Measurements from ENCODE around the gene MBD6. TPM values are rescaled to one million over a fixed set of nuclear protein-coding genes. Genes with fewer than 3 reads are reported as not detected.

Gene MBD6
- total RNA-seq, 1 experiment from 2014 or later, result 66.8 TPM

DNA sequence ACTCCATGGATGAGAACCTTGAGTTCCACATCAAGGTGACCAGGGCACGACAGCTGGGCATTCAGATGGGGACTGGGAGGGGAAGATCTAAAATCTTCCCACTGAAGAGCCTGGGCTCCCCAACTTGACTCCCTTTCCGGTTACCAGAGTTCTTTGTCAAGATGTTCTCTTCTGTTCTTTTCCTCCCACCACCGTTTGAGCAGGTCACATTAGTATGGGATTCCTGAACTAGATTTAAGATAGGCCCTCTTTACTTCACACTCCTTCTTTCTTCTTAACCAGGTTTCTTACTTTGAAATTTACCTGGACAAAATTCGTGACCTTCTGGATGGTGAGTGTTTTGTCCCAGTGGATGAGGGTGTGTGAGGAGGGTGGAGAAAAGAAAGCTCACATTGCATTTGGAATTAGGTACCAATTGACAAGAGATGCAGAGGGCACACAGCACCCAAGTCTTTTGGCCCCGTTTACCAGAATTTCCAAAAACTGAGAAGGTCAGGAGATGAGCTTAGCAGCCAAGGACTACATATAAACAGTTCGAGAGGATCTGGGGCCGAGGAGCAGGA is 41.6 kb downstream of the MBD6 start:
- H4K91ac ChIP-seq (ENCODE audit: insufficient read length, low read depth, low read length), result no peak overlapping the region
- no peak overlapping the region for H3K4me3 Mint-ChIP-seq
- no peak overlapping the region for H2BK20ac ChIP-seq (ENCODE audit: low read depth, low read length, poor library complexity, severe bottlenecking)

More for the DNA sequence above, 41.6 kb downstream of the MBD6 start:
- no peaks in the 10 kb centered on the region for H4K20me1 ChIP-seq (ENCODE audit: control insufficient read depth, insufficient read depth, insufficient read length)
- H3K27ac Mint-ChIP-seq, result no peak overlapping the region
- H3K27ac ChIP-seq (ENCODE audit: insufficient read length, low read depth, low read length), result no peak overlapping the region
- no peaks in the 10 kb centered on the region for H3K9me3 ChIP-seq (ENCODE audit: control insufficient read depth, low read depth, low read length)
- peaks cover 3% of the 10 kb centered on the region for H3K23me2 ChIP-seq (ENCODE audit: insufficient read length, low read depth, low read length, poor library complexity, severe bottlenecking)
- H3T11ph ChIP-seq (ENCODE audit: low read length), result no peak overlapping the region
- H3K4me1 Mint-ChIP-seq, result no peaks in the 10 kb centered on the region
- no peak overlapping the region for H3K56ac ChIP-seq (ENCODE audit: insufficient read length, low read depth, low read length)
- no peak overlapping the region for H3K9ac ChIP-seq (ENCODE audit: extremely low read depth, insufficient read length, low read length)
- H2BK12ac ChIP-seq (ENCODE audit: insufficient read length, low read depth, low read length), result no peak overlapping the region
- no peaks in the 10 kb centered on the region for H3K27me3 Mint-ChIP-seq (ENCODE audit: low read depth)
- H3K4me1 ChIP-seq (ENCODE audit: insufficient read depth, low read length), result no peaks in the 10 kb centered on the region
- H3K4me2 ChIP-seq (ENCODE audit: insufficient read depth, insufficient read length, low read length), result no peak overlapping the region
- H4K8ac ChIP-seq (replicated peaks; ENCODE audit: insufficient read length, low read depth, low read length), result no peak overlapping the region
- no peak overlapping the region for H3K4ac ChIP-seq (ENCODE audit: low read depth, low read length)
- H4K5ac ChIP-seq (ENCODE audit: insufficient read length, low read depth, low read length), result no peak overlapping the region
- no peak overlapping the region for H2AFZ ChIP-seq (ENCODE audit: low read length)
- H2AK5ac ChIP-seq (ENCODE audit: insufficient read length, low read length), result no peak overlapping the region
- H3K9me3 Mint-ChIP-seq, result no peaks in the 10 kb centered on the region
- H3K79me1 ChIP-seq (ENCODE audit: insufficient read depth, low read depth, low read length, poor library complexity, severe bottlenecking), result no peaks in the 10 kb centered on the region
- no peak overlapping the region for H2BK15ac ChIP-seq (ENCODE audit: low read depth, low read length)
- H3K18ac ChIP-seq (ENCODE audit: insufficient read length, low read depth, low read length), result no peak overlapping the region
- peaks cover 19 to 37% (median 36%) of the 10 kb centered on the region in 3 experiments; a peak in 6 of 7 replicates for H3K36me3 Mint-ChIP-seq (ENCODE audit: insufficient read depth in 1 of 3, low read depth in 3 of 3)
- no peak overlapping the region for H3K23ac ChIP-seq (ENCODE audit: insufficient read length, low read depth, low read length)
- DNase-seq, result no peak
- no peak overlapping the region for H2BK5ac ChIP-seq (ENCODE audit: insufficient read length, low read length)
- H3K14ac ChIP-seq (ENCODE audit: insufficient read depth, low read length), result no peak overlapping the region
- no CpG with 5 or more reads among the region's 7 CpGs for WGBS (ENCODE audit: extremely low coverage, insufficient read length, low lambda C conversion rate)
- H3K27me3 ChIP-seq (ENCODE audit: insufficient read depth, low read length), result no peaks in the 10 kb centered on the region
- H3K79me2 ChIP-seq (ENCODE audit: insufficient read depth, low read length), result no peaks in the 10 kb centered on the region
- TF ChIP-seq, protein P1, sequence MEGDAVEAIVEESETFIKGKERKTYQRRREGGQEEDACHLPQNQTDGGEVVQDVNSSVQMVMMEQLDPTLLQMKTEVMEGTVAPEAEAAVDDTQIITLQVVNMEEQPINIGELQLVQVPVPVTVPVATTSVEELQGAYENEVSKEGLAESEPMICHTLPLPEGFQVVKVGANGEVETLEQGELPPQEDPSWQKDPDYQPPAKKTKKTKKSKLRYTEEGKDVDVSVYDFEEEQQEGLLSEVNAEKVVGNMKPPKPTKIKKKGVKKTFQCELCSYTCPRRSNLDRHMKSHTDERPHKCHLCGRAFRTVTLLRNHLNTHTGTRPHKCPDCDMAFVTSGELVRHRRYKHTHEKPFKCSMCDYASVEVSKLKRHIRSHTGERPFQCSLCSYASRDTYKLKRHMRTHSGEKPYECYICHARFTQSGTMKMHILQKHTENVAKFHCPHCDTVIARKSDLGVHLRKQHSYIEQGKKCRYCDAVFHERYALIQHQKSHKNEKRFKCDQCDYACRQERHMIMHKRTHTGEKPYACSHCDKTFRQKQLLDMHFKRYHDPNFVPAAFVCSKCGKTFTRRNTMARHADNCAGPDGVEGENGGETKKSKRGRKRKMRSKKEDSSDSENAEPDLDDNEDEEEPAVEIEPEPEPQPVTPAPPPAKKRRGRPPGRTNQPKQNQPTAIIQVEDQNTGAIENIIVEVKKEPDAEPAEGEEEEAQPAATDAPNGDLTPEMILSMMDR (conservative IDR thresholded peaks at IDR 0.05), result no peak
- no peak overlapping the region for H2BK120ac ChIP-seq (ENCODE audit: low read depth, low read length, poor library complexity, severe bottlenecking)

Data from H9 (cell line).